NCI-H2196 (cell line): ENCODE results near the gene CARD11.

Source experiments
- DNase-seq: peaks from one replicate; lab custom pipeline; 2025; ENCODE audit not compliant: unreplicated experiment; lab: John Stamatoyannopoulos, UW

The CARD11 gene

GRCh38 chr7:2912684-2913439, 130.8 kb downstream of the CARD11 start:
- no peak for DNase-seq

GRCh38 chr7:2911466-2911865, 132.2 kb downstream of the CARD11 start:
- DNase-seq = no peak

DNA sequence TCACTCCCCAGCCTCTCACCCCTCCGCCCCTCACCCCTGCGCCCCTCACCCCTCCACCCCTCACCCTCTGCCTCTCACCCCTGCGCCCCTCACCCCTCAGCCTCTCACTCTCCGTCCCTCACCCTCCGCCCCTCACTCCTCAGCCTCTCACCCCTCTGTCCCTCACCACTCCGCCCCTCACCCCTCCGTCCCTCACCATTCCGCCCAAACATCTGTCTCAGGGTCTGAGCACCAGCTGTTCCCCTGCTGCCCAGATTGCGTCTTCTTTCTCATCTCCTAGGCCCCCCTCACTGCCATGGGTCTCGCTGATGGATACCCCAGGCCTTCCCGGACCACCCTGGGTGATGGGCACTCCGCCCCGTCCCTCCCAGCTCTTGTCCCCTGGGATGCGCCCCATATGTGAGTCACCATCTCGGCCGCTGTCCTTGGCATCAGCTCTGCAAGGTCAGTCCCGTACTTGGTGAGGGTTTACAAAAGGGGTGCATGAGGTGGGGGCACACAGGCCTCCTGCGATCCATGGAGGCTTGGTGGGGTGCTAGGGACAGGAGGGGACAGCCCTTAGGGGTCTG, 134.1 kb downstream of the CARD11 start:
- DNase-seq = no peak

DNA sequence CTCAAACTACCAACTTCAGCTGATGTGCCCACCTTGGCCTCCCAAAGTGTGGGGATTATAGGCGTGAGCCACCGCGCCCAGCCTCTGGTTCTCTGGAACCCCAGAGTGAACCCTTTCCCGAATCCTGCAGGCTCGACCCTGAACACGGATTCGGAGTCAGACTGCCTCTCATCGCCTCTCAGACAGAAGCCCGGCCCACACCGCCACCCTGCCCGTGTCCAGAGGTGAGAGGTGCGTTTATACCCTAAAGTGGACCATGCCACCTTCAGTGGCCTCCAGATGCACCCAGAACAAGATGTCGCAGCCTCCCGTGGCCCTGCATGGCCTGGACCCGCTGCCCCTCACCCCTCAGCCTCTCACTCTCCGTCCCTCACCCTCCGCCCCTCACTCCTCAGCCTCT, 134.6 kb downstream of the CARD11 start:
- DNase-seq = no peak

- no peak for DNase-seq
Measured at GRCh38 chr7:2908103-2908683, 135.5 kb downstream of the CARD11 start.

- no peak for DNase-seq
Measured at GRCh38 chr7:2906197-2906931, 137.3 kb downstream of the CARD11 start.

DNA sequence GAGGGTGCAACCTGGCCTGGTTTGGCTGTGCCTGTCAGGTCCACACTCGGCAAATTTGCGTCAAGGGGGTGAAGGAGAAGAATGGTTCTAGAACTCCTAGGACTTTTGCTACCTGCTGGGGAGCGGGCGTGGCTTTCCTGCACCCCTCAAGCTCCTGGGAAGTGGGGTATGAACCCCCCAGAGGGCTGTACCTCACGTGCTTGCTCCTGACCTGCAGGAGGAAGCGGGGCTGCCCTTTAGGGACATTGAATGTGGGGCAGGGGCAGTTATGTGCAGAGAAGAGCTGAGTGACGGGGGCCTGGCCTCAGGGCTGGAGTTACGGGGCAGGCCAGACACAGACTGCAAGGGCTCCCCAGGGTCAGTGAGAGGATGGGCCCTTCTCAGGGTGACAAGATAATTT, 138.2 kb downstream of the CARD11 start:
- DNase-seq = no peak

GRCh38 chr7:2905027-2905426, 138.6 kb downstream of the CARD11 start:
- no peak for DNase-seq

DNA sequence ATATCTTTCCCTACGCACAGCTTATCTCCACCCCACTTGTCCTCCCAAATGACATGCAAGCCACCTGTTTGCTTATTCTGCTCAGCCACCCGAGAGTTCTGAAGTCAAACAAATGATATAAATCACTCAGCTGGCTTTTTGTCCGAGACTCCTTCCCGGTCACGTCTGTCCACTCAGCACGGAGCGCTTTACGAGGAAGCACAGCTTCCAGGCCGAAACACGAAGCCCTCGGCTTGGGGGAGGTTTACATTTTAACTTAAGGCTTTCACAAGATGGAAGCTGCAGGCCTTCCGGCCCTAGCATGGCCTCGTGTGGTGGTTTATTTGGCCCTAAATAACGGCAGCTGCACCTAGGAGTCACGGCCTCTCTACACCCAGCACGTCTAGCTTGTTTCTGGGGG, 139.5 kb downstream of the CARD11 start:
- DNase-seq = no peak

GRCh38 chr7:2903682-2904162, 139.9 kb downstream of the CARD11 start:
- DNase-seq = no peak

DNA sequence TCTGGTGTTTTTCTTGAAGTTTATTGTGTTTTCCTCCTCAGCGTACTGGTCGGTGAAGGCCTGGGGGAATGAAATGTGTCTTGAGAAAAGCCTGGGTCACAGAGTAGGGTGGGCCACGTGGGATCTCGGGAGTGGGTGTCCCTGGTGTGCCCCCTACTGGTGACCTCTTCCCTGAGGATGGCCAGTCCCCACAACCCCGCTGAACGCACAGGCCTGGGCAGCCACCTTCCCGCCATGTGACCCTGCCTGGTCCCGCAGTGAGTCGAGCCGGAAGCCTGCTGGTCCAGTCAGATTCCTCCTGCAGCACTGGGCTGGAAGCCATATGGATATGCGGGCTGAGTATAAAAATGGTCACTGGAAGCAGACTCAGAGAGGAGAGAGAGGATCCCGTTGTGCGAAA, 146.6 kb downstream of the CARD11 start:
- DNase-seq = no peak

DNA sequence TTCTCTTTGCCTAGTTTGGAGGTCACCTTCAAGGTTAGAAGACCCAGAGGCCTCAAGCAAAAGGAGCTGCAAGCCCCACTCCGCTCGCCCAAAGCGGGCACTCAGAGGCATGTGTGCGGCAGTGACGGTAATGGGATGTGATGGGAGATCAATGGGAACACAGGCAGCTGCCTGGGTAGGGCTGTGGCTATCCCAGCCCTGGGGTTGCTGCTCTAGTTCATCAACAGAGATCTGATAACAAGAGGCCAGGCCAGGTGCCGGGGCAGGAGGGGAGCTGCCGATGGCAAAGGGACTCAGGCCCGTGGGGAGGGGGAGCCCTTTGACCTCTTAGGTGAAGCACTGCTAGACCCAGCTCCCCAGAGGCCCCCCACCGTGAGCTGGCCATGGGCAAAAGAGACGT, 147.5 kb downstream of the CARD11 start:
- DNase-seq = no peak

DNA sequence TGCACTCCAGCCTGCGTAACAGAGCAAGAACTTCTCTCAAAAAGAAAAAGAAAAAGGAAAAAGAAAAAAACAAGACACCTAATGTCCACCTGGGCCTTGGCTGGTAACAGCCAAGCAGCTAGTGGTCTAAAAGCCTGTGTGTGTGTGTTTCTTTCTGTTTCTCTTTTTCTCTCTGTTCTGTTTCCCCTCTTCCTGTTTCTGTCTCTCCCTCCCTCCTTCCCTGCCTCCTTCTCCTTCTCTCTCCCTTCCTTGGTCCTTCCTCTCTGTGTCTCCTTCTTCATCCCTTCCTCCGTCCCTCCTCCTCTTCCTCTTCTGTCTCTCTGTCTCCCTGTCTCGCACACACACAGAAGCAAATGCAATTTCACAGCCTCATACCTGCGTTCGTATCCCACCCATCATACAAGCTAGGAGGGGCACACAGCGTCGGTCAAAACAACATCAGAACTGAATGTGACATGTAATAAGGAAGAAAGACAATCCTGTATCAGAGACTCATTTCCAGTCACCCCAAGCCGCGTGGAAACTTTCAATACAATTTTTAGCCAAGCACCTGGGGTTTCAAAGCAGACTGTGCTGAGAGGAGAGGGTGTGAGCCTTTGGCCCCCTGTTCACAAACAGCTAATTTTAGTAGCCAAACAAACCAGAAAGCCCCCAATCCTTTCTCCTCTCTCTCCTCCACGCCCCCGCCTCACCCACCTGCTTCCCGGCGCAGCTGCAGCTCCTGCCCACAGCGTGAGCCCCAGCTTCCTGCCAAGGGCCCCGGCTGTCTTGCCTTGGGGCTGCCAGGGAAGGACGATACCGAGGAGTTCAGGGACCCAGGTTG, 149.3 kb downstream of the CARD11 start:
- no peak for DNase-seq

- no peak for DNase-seq
Measured at GRCh38 chr7:2893411-2893861, 150.2 kb downstream of the CARD11 start.

DNA sequence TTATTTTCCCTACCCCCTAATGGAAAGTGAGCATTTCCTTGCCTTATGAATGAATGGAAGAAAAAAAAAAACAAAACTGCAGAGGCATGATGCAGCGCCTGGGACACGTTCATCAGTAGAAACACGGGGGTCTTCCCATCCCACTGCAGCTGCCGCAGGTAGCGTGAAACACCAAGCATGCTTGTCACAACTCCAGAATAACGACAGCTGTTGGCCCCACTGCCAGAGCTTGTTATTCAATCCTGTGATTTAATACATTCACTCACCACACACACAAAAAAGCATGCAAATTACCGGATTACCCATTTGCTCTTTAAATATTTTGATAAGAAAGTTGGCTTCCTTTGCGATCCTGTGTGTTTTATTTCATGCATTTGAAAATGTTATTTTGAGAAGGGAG, 151.1 kb downstream of the CARD11 start:
- DNase-seq = peak; percentile 18

DNA sequence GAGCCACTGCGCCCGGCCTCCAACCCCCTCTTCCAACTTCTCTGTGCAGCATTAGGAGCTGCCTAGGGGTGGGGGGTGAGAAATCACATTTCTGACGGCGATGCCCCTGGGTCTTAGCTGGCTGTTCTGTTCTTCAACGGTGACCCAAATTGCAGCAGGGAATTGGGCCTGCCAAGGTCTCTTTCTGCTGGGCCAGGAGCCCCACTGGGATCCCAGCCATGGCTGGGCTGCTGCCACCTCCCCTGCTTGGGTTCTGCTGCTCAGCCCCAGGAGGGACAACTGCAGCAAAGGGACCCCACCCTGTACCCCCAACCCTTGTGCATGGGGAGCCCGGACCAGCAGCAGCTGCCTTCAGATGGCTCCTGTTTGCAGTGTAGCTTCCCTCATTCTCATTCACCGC, 155.9 kb downstream of the CARD11 start:
- no peak for DNase-seq

DNA sequence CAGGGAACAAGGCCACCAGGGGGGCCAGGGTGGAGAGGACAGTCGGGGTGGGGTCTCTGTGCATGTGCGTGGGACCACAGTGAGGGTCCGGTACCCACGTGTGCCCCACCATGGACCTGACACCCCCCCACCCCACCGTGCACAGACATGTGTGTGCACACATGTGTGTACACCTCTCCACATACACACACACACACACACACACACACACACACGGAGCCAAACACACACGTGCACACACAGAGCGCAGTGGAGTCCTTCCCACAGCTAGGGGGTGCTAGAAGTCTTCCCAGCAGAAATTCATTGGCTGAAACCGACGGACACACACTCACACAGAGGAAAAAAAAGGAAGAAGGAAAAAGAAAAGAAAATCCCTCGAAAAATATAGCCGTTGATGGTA, 156.8 kb downstream of the CARD11 start:
- DNase-seq = peak; percentile 62

DNA sequence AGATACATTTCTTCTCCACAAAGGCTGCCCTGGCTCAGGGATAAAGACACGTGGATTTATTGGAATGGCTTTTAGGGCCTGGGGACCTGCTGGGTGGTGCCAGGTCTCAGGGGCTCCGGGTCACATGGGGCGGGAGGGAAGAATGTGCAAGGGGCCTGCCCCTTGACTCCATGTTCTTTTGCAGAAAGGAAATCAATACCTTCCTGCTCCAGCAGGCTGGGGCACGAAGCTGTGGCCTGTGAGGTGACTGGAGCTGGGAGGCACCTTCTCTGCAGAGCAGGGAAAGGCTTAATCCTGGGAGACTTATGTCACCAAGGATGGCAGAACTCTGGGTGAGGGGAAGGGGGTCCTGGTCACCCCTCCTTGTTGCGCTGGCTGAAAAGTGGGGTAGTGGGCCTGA, 157.3 kb downstream of the CARD11 start:
- DNase-seq = no peak

DNA sequence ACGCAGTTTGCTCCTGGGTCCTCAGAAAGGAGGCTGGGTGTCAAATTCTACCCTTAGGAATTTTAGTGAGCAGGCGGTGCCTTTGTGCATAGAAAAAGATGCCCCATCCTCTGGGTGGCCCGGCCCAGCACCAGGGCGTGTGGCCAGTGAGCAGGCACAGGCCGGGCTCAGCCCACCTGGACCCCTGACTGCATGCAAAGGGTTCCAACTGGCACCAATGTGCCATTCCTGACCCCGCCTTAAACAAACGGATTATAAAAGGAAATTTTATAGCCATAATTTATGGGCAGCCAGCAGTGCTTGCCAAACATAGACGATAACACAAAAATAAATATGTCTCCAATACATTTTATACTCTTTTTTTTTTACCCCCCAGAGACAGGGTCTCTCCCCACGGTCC, 159.5 kb downstream of the CARD11 start:
- DNase-seq = no peak

GRCh38 chr7:2883101-2883500, 160.6 kb downstream of the CARD11 start:
- DNase-seq = no peak

GRCh38 chr7:2882111-2882510, 161.6 kb downstream of the CARD11 start:
- DNase-seq = no peak
